Caco-2 (cell line): ENCODE data around the gene RNF113A. TPM values are rescaled to one million over a fixed set of nuclear protein-coding genes. Genes with fewer than 3 reads are reported as not detected.

Experiments
- BruUV-seq: library from RNA; stranded (reverse); fragments of 400-500 nt; replicated peaks from 2 replicates; lab custom pipeline; 2021; lab: Mats Ljungman, UMichigan
- CTCF ChIA-PET: fragments of 300-600 bp; sonication (Branson Sonifier 250); formaldehyde crosslinking; loops from one replicate; lab custom pipeline; 2022; ENCODE audit warnings: antibody characterized with exemption; lab: Charles Lee
- POLR2A ChIA-PET: fragments of 300-600 bp; sonication (Branson Sonifier 250); formaldehyde crosslinking; loops from one replicate; lab custom pipeline; 2022; ENCODE audit warnings: antibody characterized with exemption; lab: Charles Lee
- DNase-seq, 2 experiments: peaks; one replicate each; pipeline versions ENCODE4 v3.0.0 to v3.0.0-alpha.2; 2020 to 2022
- H3K27me3 ChIP-seq: replicated peaks from 2 replicates; pipeline ENCODE4 v1.6.0; 2011; ENCODE audit warnings: low read length; ENCODE audit not compliant: control insufficient read depth, insufficient read depth
- H3K36me3 ChIP-seq: 2 replicates; pipeline ENCODE4 v1.5.1; 2011; ENCODE audit warnings: low read length; ENCODE audit not compliant: control insufficient read depth, insufficient read depth
- H3K4me1 ChIP-seq: fragments of 250-450 bp; sonication (Bioruptor Pico); 2 replicates; pipeline ENCODE4 v1.5.1; 2020; ENCODE audit warnings: mild to moderate bottlenecking
- H3K4me3 ChIP-seq: 2 replicates; pipeline ENCODE4 v1.5.1; 2011; ENCODE audit warnings: low read depth, mild to moderate bottlenecking, control low read depth, low read length
- H3K9me3 ChIP-seq: fragments of 250-450 bp; sonication (Bioruptor Pico); 2 replicates; pipeline ENCODE4 v1.5.1; 2020; ENCODE audit warnings: mild to moderate bottlenecking, moderate library complexity
- H3K27ac Mint-ChIP-seq: one replicate; pipeline ENCODE4 v1.8.0; 2022; ENCODE audit warnings: mixed read lengths; ENCODE audit not compliant: unreplicated experiment
- H3K27me3 Mint-ChIP-seq: one replicate; pipeline ENCODE4 v1.8.0; 2022; ENCODE audit warnings: mixed read lengths; ENCODE audit not compliant: insufficient read depth, unreplicated experiment
- H3K36me3 Mint-ChIP-seq: one replicate; pipeline ENCODE4 v1.8.0; 2022; ENCODE audit warnings: mild to moderate bottlenecking, mixed read lengths; ENCODE audit not compliant: insufficient read depth, unreplicated experiment
- H3K4me1 Mint-ChIP-seq: one replicate; pipeline ENCODE4 v1.8.0; 2022; ENCODE audit warnings: low read depth, mixed read lengths; ENCODE audit not compliant: unreplicated experiment
- H3K4me3 Mint-ChIP-seq: one replicate; pipeline ENCODE4 v1.8.0; 2022; ENCODE audit warnings: mild to moderate bottlenecking, moderate library complexity, mixed read lengths; ENCODE audit not compliant: unreplicated experiment
- H3K9me3 Mint-ChIP-seq: one replicate; pipeline ENCODE4 v1.8.0; 2022; ENCODE audit warnings: mixed read lengths; ENCODE audit not compliant: unreplicated experiment
- intact Hi-C: fragments of 100-400 bp; cut with micrococcal nuclease; formaldehyde crosslinking; loops from one replicate; pipeline ENCODE4 v1.10.0; 2022; ENCODE audit not compliant: unreplicated experiment
- total RNA-seq: library from RNA; stranded (reverse); gene quantifications from 2 replicates; pipeline ENCODE4 v1.2.3, GENCODE V29; 2022
- TF ChIP-seq, protein P1 (sequence below), 2 experiments: fragments of 200-600 bp in 1 of 2; IDR thresholded peaks; 1 replicate in 1 of 2; 2 replicates in 1 of 2; pipeline versions ENCODE4 v1.5.1 to v1.8.0; 2011 to 2022; ENCODE audit warnings: antibody characterized with exemption in 1 of 2, control low read depth in 1 of 2, inconsistent platforms in 1 of 2, low read depth in 1 of 2, low read length in 1 of 2, mild to moderate bottlenecking in 1 of 2, moderate library complexity in 1 of 2; ENCODE audit not compliant: insufficient read depth in 1 of 2, severe bottlenecking in 1 of 2, unreplicated experiment in 1 of 2

Gene RNF113A
- total RNA-seq, 1 experiment from 2014 or later: 12.7 TPM

DNA sequence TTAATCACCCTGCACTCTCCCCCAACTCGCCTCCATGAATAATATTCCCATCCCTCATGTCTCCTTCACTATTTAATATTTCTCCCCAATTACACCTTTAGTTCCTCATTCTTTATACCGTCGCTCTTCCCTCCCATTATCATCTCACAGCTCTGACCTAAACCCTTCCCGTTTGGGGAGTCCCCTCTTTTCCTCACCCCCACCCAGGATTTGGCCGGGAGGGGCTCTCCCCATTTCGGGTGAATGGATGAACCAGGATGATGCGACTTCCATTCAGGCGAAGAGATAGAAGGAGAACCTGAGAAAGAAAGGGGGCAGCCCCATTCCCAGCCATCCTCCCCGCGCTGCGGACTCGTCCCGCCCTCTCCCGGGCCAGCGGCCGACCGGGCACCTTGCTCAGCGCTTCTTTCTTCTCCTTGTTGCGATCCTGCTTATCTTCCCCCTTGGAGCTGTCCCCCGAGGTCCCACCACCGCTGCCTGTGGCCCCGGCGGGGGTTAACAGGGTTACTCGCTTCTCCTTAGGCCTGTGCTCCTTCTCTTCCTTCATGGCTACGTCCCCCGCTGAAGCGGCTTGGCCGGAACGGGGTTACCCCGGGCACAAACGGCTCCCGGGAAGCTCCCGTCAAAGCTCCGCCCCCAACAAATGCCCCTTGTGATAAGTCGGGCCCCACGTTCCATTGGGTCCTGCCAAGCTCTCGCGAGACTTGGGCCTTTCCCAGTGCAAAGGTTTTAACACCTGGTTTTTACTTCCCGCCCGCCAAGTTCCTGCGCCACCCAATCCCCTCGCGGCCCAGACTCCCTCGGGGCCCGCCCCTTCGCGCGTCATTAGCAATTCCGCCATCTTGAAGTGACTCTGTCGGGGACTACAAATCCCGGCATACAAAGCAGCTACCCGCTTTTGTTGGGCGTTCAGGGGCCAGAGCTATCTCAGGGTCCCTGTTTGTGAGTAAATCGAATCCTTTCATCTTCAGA is 18.9 kb downstream of the RNF113A start, which contains the start of gene UPF3B:
Gene UPF3B (minus strand): TSS at position 582 of the 972 bp plus-strand sequence. CDS start 35 bp downstream, at position 547.
- Mint-ChIP-seq H3K9me3 (no peaks in the 10 kb centered on the region), H3K27ac (peak within 1 kb of the TSS; percentile 97), H3K4me1 (no peaks in the 10 kb centered on the region), H3K4me3 (peak within 1 kb of the TSS; percentile 91), H3K27me3 (no peaks in the 10 kb centered on the region), H3K36me3 (peaks cover 29% of the 10 kb centered on the region)
- H3K4me1 ChIP-seq: no peaks in the 10 kb centered on the region
- H3K4me3 ChIP-seq: peak within 1 kb of the TSS; percentile 75
- H3K9me3 ChIP-seq: no peaks in the 10 kb centered on the region
- CTCF ChIA-PET: interaction anchor here (0.6 to 1.3 kb wide), 4 partner anchors 17 to 252 kb away, joined by 3 to 8 read pairs (median 4); partner anchors contain the start of gene RPL39
- no peaks in the 10 kb centered on the region for H3K36me3 ChIP-seq
- DNase-seq: peak; percentile 94 to 98
- H3K27me3 ChIP-seq: no peaks in the 10 kb centered on the region
- intact Hi-C loops: loop anchor here (1.0 kb wide), 2 partner anchors 18 to 61 kb away; partner anchors contain the start of gene RPL39
- TF ChIP-seq, protein P1, sequence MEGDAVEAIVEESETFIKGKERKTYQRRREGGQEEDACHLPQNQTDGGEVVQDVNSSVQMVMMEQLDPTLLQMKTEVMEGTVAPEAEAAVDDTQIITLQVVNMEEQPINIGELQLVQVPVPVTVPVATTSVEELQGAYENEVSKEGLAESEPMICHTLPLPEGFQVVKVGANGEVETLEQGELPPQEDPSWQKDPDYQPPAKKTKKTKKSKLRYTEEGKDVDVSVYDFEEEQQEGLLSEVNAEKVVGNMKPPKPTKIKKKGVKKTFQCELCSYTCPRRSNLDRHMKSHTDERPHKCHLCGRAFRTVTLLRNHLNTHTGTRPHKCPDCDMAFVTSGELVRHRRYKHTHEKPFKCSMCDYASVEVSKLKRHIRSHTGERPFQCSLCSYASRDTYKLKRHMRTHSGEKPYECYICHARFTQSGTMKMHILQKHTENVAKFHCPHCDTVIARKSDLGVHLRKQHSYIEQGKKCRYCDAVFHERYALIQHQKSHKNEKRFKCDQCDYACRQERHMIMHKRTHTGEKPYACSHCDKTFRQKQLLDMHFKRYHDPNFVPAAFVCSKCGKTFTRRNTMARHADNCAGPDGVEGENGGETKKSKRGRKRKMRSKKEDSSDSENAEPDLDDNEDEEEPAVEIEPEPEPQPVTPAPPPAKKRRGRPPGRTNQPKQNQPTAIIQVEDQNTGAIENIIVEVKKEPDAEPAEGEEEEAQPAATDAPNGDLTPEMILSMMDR (IDR thresholded peaks at IDR 0.05; ENCODE audit: insufficient read depth in 1 of 2, low read depth in 1 of 2, low read length in 1 of 2, severe bottlenecking in 1 of 2, unreplicated experiment in 1 of 2): no peak
- POLR2A ChIA-PET: interaction anchor here (0.5 to 2.2 kb wide), 11 partner anchors 9 to 398 kb away, joined by 3 to 31 read pairs (median 4); partner anchors contain the start of genes NDUFA1, RNF113A, RPL39 and SOWAHD
- BruUV-seq: no TSS peak

DNA sequence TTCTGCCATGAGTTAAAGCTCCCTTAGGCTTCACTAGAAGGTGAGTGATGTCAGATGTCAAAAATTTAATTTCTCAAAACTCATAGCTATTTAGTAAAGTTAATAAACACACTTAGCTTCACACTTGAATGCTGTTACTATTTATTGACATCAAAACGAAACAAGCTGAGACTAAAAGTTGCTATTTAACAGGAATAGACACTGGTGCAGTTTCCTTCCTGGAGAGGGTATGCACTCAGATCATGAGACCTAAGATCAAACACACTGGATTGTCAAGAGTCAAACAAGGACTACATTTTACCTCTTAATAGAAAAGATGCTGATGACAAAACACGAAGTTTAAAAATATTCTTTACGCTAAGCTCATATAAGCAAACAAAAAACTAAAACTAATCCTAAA is 37.6 kb downstream of the RNF113A start:
- TF ChIP-seq, protein P1 (IDR thresholded peaks at IDR 0.05; ENCODE audit: insufficient read depth in 1 of 2, low read depth in 1 of 2, low read length in 1 of 2, severe bottlenecking in 1 of 2, unreplicated experiment in 1 of 2): no peak
- Mint-ChIP-seq H3K9me3 (no peaks in the 10 kb centered on the region), H3K4me3 (no peak overlapping the region), H3K27me3 (no peaks in the 10 kb centered on the region), H3K36me3 (peaks cover 48% of the 10 kb centered on the region), H3K4me1 (no peaks in the 10 kb centered on the region), H3K27ac (no peak overlapping the region)
- intact Hi-C loops: no loop called here
- BruUV-seq: no TSS peak
- Histone ChIP-seq H3K27me3 (no peaks in the 10 kb centered on the region), H3K9me3 (no peaks in the 10 kb centered on the region), H3K4me1 (no peaks in the 10 kb centered on the region), H3K4me3 (no peak overlapping the region), H3K36me3 (no peaks in the 10 kb centered on the region; the same call in 1 of the 2 replicates)
- DNase-seq: no peak
- ChIA-PET POLR2A (no interaction called here), CTCF (no interaction called here)

DNA sequence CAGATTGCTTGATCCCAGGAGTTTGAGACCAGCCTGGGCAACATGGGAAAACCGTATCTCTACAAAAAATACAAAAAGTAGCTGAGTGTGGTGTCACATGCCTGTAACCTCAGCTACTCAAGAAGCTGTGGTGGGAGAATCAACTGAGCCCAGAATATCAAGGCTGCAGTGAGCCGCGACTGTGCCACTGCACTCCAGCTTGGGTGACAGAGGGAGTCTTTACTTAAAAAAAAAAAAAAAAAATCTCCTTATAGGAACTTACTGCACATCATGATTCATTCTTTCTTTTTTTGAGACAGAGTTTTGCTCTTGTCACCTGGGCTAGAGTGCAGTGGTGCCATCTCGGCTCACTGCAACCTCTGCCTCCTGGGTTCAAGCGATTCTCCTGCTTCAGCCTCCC is 43.1 kb downstream of the RNF113A start:
- Mint-ChIP-seq H3K27ac (no peak overlapping the region), H3K9me3 (no peaks in the 10 kb centered on the region), H3K4me3 (no peak overlapping the region), H3K27me3 (no peaks in the 10 kb centered on the region), H3K36me3 (peaks cover 16% of the 10 kb centered on the region), H3K4me1 (no peaks in the 10 kb centered on the region)
- no peaks in the 10 kb centered on the region for H3K36me3 ChIP-seq
- DNase-seq: no peak
- intact Hi-C loops: no loop called here
- no peaks in the 10 kb centered on the region for H3K4me1 ChIP-seq
- H3K4me3 ChIP-seq: no peak overlapping the region
- ChIA-PET POLR2A (interaction anchor here (0.6 to 0.7 kb wide), 2 partner anchors 23 to 25 kb away, joined by 3 to 6 read pairs; no protein-coding TSS in a partner anchor), CTCF (no interaction called here)
- BruUV-seq: no TSS peak
- H3K9me3 ChIP-seq: no peaks in the 10 kb centered on the region
- TF ChIP-seq, protein P1 (IDR thresholded peaks at IDR 0.05; ENCODE audit: insufficient read depth in 1 of 2, low read depth in 1 of 2, low read length in 1 of 2, severe bottlenecking in 1 of 2, unreplicated experiment in 1 of 2): no peak
- H3K27me3 ChIP-seq: no peaks in the 10 kb centered on the region
